GM12864 (cell line): Measurements from ENCODE around the gene AFAP1.

ENCODE experiments used
- DNase-seq: peaks from one replicate; pipeline ENCODE4 v3.0.0-alpha.2; 2011; ENCODE audit warnings: low read depth
- H3K4me3 ChIP-seq: 2 replicates; pipeline ENCODE4 v1.5.1; 2011; ENCODE audit warnings: mild to moderate bottlenecking, low read depth, low read length, control low read depth
- TF ChIP-seq, protein P1 (sequence below): IDR thresholded peaks from 2 replicates; pipeline ENCODE4 v1.5.1; 2011; ENCODE audit warnings: low read depth, mild to moderate bottlenecking, moderate library complexity, low read length, control low read depth, inconsistent platforms; ENCODE audit errors: missing control alignments

Gene AFAP1

DNA sequence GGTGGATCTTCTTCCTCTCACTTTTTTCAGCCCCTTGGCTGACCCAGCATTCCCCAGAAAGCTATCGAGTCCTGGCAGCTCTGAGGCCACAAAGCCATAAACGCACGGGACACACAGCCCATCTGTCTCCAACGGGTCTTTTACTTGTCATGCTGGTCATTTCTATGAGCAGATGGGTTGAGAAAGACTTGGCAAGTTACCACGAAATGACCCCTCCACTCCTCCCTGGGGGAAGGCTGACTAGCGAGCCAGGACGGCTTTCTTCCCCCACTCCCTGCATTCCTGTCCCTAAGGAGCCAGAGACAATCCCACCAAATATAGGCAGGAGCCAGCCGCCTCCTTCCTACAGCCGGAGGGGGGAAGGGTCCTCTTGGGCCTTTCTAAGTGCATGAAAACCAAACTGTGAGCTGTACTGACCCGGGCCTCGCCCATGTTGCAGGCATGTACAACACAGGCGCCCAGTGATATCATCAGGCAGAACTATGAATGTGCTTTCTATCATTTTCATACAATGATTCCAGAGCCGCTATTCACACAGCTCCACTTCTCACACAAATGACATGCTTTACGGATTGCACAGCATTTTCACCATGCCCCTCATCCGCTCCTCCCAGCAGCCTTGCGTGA is 28.6 kb downstream of the AFAP1 start:
- TF ChIP-seq, protein P1, sequence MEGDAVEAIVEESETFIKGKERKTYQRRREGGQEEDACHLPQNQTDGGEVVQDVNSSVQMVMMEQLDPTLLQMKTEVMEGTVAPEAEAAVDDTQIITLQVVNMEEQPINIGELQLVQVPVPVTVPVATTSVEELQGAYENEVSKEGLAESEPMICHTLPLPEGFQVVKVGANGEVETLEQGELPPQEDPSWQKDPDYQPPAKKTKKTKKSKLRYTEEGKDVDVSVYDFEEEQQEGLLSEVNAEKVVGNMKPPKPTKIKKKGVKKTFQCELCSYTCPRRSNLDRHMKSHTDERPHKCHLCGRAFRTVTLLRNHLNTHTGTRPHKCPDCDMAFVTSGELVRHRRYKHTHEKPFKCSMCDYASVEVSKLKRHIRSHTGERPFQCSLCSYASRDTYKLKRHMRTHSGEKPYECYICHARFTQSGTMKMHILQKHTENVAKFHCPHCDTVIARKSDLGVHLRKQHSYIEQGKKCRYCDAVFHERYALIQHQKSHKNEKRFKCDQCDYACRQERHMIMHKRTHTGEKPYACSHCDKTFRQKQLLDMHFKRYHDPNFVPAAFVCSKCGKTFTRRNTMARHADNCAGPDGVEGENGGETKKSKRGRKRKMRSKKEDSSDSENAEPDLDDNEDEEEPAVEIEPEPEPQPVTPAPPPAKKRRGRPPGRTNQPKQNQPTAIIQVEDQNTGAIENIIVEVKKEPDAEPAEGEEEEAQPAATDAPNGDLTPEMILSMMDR, result no peak
- DNase-seq, result no peak
- no peak overlapping the region for H3K4me3 ChIP-seq

DNA sequence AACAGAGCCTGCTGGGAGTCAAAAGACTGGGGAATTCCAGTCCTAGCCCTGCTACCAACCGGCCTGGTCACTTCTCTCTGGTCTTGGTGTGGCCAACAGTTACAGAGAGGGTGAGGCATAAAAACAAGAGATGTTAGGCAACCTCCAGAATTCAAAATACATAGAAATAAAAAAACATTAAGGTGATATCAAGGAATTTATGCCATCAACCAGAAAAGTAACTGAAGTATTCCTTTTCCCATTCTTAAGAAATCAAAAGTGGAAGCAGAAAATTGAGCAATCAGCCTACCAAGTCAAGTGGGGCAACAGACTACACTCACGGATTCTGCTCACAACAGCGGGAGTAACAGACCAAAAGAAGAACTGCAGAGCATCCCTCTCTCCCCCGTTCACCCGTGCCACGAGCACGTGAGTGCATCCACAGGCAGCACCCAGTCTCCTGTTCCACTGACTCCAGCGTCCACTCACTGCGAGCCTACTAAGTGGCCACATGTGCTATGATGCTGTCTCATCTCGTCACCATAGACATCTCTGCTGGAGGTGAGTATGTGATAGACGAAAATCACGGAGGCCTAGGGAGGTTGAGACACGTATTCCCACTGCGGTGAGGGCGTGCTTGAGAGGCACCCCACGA is 29.3 kb downstream of the AFAP1 start:
- no peak for DNase-seq
- no peak overlapping the region for H3K4me3 ChIP-seq
- TF ChIP-seq, protein P1, result no peak

GRCh38 chr4:7909463-7910262 is 30.0 kb downstream of the AFAP1 start:
- TF ChIP-seq, protein P1, result no peak
- DNase-seq, result no peak
- H3K4me3 ChIP-seq, result no peak overlapping the region

- no peak overlapping the region for H3K4me3 ChIP-seq
- TF ChIP-seq, protein P1, result no peak
- no peak for DNase-seq
Observed at GRCh38 chr4:7908668-7909067, 31.0 kb downstream of the AFAP1 start.

DNA sequence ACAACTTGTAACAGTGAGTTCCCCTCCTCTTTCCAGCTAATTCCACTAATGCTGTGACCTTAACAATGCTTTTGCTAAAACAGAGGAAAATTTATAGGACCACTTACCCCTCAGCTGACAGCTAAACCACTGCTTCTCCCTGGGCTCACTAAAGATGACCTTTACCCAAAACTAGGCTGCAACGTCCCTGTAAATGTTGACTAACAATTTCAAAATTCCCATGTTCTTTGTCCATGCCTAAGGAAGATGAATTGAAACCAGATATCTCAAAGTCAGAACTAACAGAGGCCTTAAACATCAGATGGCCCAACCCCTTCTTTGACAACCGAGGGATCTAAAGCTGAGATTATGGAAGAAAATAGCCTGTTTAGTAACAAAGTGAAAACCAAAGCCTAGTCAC is 32.5 kb downstream of the AFAP1 start:
- TF ChIP-seq, protein P1, result no peak
- no peak overlapping the region for H3K4me3 ChIP-seq
- no peak for DNase-seq

DNA sequence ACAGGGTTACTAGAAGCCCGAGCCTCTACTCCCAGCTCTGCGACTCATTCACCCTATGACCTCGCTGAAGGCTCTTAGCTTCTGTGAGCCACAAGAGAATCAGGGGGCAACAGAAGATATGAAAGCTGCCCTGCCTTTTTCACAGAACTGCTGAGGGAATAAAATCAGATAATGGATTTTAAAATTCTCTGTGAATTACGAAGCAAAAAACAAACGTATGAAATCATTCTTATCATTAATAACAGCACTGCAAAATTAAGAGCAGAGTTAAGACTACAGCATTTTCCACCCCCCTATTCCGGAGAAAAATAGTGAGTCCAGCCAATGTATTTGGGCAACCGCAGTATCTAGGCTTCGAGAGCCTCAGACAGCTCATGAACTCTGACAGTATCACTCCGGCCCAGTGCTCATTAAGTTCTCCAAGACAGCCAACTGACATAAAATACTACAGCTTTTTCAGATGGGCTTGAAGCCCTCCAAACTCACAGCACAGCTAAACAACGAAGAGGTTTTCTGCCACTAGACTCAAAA is 33.4 kb downstream of the AFAP1 start:
- DNase-seq, result no peak
- TF ChIP-seq, protein P1, result no peak
- no peak overlapping the region for H3K4me3 ChIP-seq
